Effector CD8-positive, alpha-beta T cell (primary cell): ENCODE results near the gene RUNDC1.

ENCODE experiments used
- DNase-seq: peaks from one replicate; lab custom pipeline; 2025; lab: John Stamatoyannopoulos, UW

RUNDC1 gene

GRCh38 chr17:43019418-43019817 is 39.1 kb downstream of the RUNDC1 start:
- DNase-seq: no peak

GRCh38 chr17:43020030-43020621 is 39.8 kb downstream of the RUNDC1 start:
- DNase-seq: no peak

GRCh38 chr17:43020789-43021740 is 40.7 kb downstream of the RUNDC1 start:
- peak; percentile 17 for DNase-seq

GRCh38 chr17:43021741-43022512 is 41.6 kb downstream of the RUNDC1 start, which contains the start of gene VAT1:
VAT1 (minus strand) TSS chr17:43022385; CDS start chr17:43022322, 63 bp downstream.
- peak; percentile 46 for DNase-seq

GRCh38 chr17:43024407-43025289 is 44.3 kb downstream of the RUNDC1 start, which contains the start of gene RND2:
RND2 (plus strand) TSS chr17:43025231; CDS start chr17:43025348, 117 bp downstream.
- DNase-seq: peak; percentile 64

DNA sequence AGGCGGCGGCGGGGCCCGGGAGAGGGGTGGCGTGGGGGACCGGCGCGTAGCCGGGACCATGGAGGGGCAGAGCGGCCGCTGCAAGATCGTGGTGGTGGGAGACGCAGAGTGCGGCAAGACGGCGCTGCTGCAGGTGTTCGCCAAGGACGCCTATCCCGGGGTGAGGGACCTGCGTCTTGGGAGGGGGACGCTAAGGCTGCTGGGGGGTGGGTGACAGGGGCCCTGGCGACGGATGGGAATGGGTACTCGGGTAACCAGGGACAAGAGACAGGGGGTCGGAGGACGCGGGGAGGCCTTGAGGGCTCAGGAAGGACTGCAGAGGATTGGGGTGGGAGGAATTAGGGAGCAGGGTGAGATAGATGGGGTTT is 44.9 kb downstream of the RUNDC1 start:
- no peak for DNase-seq

DNA sequence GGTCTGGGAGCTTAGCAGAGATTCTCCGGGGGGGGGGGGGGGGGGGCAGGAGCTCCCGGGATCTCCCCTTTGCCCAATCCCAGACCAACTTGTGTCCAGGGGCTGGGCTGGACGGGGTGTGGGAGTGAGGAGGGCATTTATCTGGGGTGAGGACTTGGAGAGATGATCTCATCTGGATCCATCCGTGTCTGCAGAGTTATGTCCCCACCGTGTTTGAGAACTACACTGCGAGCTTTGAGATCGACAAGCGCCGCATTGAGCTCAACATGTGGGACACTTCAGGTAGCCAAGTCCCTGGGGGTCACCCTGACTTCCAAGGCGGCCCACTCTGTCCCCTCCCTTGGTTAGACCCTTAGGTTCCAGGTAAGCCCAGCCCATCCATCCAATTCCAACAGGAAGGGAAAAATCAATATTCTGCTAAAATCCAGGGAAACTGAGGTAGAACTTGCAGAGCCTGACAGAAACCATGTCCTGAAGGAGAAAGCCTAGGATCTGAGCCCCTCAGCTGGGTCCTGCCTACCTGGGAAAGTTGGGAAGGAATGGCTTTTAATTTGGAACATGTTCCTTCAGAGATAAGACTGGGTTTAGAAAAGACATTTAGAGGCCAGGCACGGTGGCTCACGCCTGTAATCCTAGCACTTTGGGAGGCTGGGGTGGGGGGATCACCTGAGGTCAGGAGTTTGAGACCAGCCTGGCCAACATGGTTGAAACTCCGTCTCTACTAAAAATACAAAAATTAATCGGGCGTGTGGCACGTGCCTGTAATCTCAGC is 45.6 kb downstream of the RUNDC1 start:
- no peak for DNase-seq

DNA sequence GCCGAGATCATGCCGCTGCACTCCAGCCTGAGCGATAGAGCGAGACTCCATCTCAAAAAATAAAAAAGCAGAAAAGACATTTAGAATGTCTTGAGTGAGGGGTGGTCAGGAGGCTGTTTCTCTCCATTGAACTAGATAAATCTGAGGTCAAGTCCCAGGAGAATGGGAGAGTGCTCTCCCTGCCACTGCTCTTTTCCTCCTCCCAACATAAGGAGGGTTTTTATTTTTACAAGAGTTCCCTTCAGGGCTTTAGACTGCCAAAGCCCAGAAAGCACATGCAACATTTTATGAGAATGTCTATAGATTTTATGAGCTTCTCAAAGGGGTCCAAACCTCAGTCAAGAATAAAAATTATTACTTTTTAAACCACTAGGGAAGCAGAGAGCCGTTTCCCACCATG is 46.2 kb downstream of the RUNDC1 start:
- no peak for DNase-seq

- no peak for DNase-seq
Observed at GRCh38 chr17:43027091-43028032, 47.0 kb downstream of the RUNDC1 start.

DNA sequence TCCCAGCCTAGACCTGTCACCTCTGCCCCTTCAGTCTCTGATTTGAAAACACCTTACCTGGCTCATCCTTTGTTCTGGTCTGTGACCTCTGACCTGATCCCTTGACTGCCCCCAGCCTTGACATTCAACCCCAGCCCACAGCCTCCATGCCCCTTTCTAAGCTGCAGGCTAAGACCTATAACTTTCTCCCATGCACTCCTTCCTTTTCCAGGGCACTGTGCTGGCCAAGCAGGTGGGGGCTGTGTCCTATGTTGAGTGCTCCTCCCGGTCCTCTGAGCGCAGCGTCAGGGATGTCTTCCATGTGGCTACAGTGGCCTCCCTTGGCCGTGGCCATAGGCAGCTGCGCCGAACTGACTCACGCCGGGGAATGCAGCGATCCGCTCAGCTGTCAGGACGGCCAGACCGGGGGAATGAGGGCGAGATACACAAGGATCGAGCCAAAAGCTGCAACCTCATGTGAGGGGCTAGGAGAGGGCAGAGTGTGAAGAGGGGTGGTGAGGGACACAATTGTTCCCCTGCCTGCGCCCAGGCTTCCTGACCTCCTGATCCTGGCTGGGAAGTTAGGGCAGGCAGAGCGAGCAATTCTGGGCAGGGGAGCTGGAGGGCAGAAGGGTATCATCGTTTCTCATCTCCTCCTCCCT is 48.0 kb downstream of the RUNDC1 start:
- no peak for DNase-seq

GRCh38 chr17:43030137-43030767 is 49.9 kb downstream of the RUNDC1 start:
- DNase-seq: no peak

GRCh38 chr17:43031666-43032065 is 51.3 kb downstream of the RUNDC1 start:
- no peak for DNase-seq

DNA sequence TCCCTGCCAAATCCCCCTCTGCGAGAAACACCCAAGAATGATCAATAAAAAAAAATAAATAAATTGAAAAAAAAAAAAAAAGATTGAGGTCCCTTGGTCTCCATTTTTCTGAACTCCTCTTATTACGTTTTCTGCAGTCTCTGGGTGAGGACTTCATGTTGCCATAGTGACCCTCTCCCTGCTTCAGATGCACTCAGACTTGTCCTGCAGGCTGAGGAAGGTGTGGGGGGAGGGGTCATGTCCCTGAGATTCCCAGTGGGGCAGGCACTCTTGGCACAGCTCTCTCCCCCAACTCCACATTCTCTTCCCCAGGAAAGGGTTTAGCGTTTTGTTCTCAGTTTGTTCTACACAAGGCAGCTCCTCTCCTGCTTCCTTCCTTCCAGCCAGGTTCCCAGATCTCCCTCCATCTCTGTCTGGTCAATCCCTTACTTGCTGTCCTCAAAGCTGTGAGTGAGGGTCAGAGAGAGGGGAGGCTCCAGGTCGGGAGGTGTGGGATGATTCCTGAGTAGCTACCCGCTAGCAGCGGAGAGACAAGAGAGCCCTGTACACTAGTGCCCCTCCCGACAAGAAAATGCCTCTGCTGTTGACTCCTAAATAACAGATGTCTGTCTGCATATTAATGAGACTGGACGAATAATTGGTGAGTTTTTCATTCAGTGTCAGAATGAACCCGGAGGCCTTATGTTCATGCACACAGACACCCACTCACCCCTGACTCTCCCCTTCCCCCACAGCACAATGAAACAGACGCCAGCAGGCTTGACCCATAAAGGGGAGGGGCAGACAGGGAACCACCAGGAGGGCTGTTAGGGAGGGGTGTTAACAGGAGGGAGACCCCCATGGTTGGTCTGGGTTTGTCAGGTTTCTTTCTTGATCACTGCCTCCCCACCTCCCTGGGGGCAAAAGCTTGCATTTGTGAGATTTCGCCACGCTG is 53.9 kb downstream of the RUNDC1 start:
- DNase-seq: no peak

- no peak for DNase-seq
Observed at GRCh38 chr17:43034894-43035293, 54.5 kb downstream of the RUNDC1 start.

GRCh38 chr17:43039646-43040045 is 59.3 kb downstream of the RUNDC1 start:
- DNase-seq: no peak

- DNase-seq: no peak
Observed at GRCh38 chr17:43040655-43041054, 60.3 kb downstream of the RUNDC1 start.

GRCh38 chr17:43042025-43042628 is 61.8 kb downstream of the RUNDC1 start:
- no peak for DNase-seq
